Liver (tissue), 9 donors: ENCODE results near the gene MLKL. TPM values are rescaled to one million over a fixed set of nuclear protein-coding genes. Genes with fewer than 3 reads are reported as not detected.

Experiments
- DNase-seq: peaks from one replicate; pipeline ENCODE4 v3.0.0-alpha.2; 2017; ENCODE audit warnings: low spot score
- H3K27ac ChIP-seq, 2 donors: one replicate each; pipeline ENCODE4 v1.7.0; 2013; ENCODE audit warnings: inconsistent platforms in 2 of 2, low read length in 2 of 2, control low read depth in 1 of 2, low read depth in 1 of 2, mild to moderate bottlenecking in 1 of 2
- H3K27me3 ChIP-seq, 4 donors: one replicate each; pipeline versions ENCODE4 v1.6.1 to v1.7.0; 2013; ENCODE audit warnings: low read length in 3 of 4, inconsistent platforms in 1 of 4, mild to moderate bottlenecking in 1 of 4, moderate library complexity in 1 of 4; ENCODE audit not compliant: control insufficient read depth in 4 of 4, insufficient read depth in 4 of 4
- H3K36me3 ChIP-seq, 4 donors: one replicate each; pipeline versions ENCODE4 v1.6.1 to v1.7.0; 2013; ENCODE audit warnings: low read length in 3 of 4, mild to moderate bottlenecking in 3 of 4, low read depth in 1 of 4, moderate library complexity in 1 of 4; ENCODE audit not compliant: control insufficient read depth in 4 of 4, insufficient read depth in 3 of 4
- H3K4me1 ChIP-seq, 4 donors: one replicate each; pipeline versions ENCODE4 v1.6.1 to v1.7.0; 2013; ENCODE audit warnings: low read length in 3 of 4, mild to moderate bottlenecking in 3 of 4, moderate library complexity in 1 of 4; ENCODE audit not compliant: control insufficient read depth in 4 of 4, insufficient read depth in 4 of 4
- H3K4me3 ChIP-seq, 3 donors: one replicate each; pipeline versions ENCODE4 v1.6.1 to v1.7.0; 2013; ENCODE audit warnings: low read length in 3 of 3, control low read depth in 1 of 3, low read depth in 1 of 3, mild to moderate bottlenecking in 1 of 3
- H3K9ac ChIP-seq, 2 donors: one replicate each; pipeline ENCODE4 v1.7.0; 2013; ENCODE audit warnings: low read length in 2 of 2, mild to moderate bottlenecking in 2 of 2, moderate library complexity in 2 of 2, control low read depth in 1 of 2, low read depth in 1 of 2
- H3K9me3 ChIP-seq, 4 donors: one replicate each; pipeline versions ENCODE4 v1.6.1 to v1.7.0; 2013; ENCODE audit warnings: low read length in 3 of 4; ENCODE audit not compliant: control insufficient read depth in 4 of 4
- FOXA1 ChIP-seq: IDR thresholded peaks from 2 replicates; pipeline ENCODE4 v1.6.1; 2016; ENCODE audit warnings: antibody characterized with exemption
- FOXA2 ChIP-seq: IDR thresholded peaks from 2 replicates; pipeline ENCODE4 v1.6.1; 2016; ENCODE audit warnings: antibody characterized with exemption
- GABPA ChIP-seq, 2 donors: IDR thresholded peaks in 1 of 2; conservative IDR thresholded peaks in 1 of 2; 2 replicates each; pipeline ENCODE4 v1.6.1; 2016; ENCODE audit warnings: antibody characterized with exemption in 2 of 2, mild to moderate bottlenecking in 1 of 2, moderate library complexity in 1 of 2
- HNF4A ChIP-seq, 2 donors: conservative IDR thresholded peaks; 2 replicates each; pipeline ENCODE4 v1.6.1; 2016; ENCODE audit warnings: antibody characterized with exemption in 2 of 2, mild to moderate bottlenecking in 2 of 2
- HNF4G ChIP-seq: IDR thresholded peaks from 2 replicates; pipeline ENCODE4 v1.6.1; 2016; ENCODE audit warnings: antibody characterized with exemption
- JUND ChIP-seq, 2 donors: IDR thresholded peaks; 2 replicates each; pipeline ENCODE4 v1.6.1; 2016; ENCODE audit warnings: antibody characterized with exemption in 2 of 2
- NR2F2 ChIP-seq: IDR thresholded peaks from 2 replicates; pipeline ENCODE4 v1.6.1; 2016; ENCODE audit warnings: antibody characterized with exemption
- RAD21 ChIP-seq, 2 donors: IDR thresholded peaks; 2 replicates each; pipeline ENCODE4 v1.6.1; 2016; ENCODE audit warnings: antibody characterized with exemption in 2 of 2, mild to moderate bottlenecking in 2 of 2
- RXRA ChIP-seq, 2 donors: IDR thresholded peaks; 2 replicates each; pipeline ENCODE4 v1.6.1; 2017 to 2018; ENCODE audit warnings: antibody characterized with exemption in 2 of 2, mild to moderate bottlenecking in 1 of 2
- SP1 ChIP-seq: IDR thresholded peaks from 2 replicates; pipeline ENCODE4 v1.6.1; 2018; ENCODE audit warnings: antibody characterized with exemption, mild to moderate bottlenecking
- TAF1 ChIP-seq: conservative IDR thresholded peaks from 2 replicates; pipeline ENCODE4 v1.6.1; 2016; ENCODE audit warnings: antibody characterized with exemption, mild to moderate bottlenecking
- YY1 ChIP-seq: IDR thresholded peaks from 2 replicates; pipeline ENCODE4 v1.6.1; 2016; ENCODE audit warnings: antibody characterized with exemption, mild to moderate bottlenecking
- WGBS: extraction: QIAGEN DNeasy Blood & Tissue Kit; methylation state at CpG from one replicate; pipeline ENCODE4 v1.1.7; 2013; 5-methylcytosine and 5-hydroxymethylcytosine counted together
- polyA plus RNA-seq, 2 donors: library from polyadenylated mRNA; stranded (reverse) in 1 of 2; unstranded in 1 of 2; fragments of 200-250 nt in 1 of 2; fragments of >200 nt in 1 of 2; fragmentation: Nextera tagmentation in 1 of 2; extraction: Ambion mirVana in 1 of 2; gene quantifications; one replicate each; pipeline versions ENCODE4 v1.2.1 to v1.2.3, GENCODE V29; 2013 to 2015
- total RNA-seq, 2 donors: library from RNA; depleted of rRNA; stranded (reverse); fragments of >200 nt; gene quantifications; one replicate each; pipeline ENCODE4 v1.2.3, GENCODE V29; 2014
- TF ChIP-seq, protein P1 (sequence below): IDR thresholded peaks from 2 replicates; pipeline ENCODE4 v1.6.1; 2016; ENCODE audit warnings: antibody characterized with exemption
- TF ChIP-seq, protein P2 (sequence below): fragments of 150-350 bp; IDR thresholded peaks from 2 replicates; pipeline ENCODE4 v1.5.1; 2017; ENCODE audit warnings: improper control_type of control experiment, low read depth, low read length; ENCODE audit not compliant: missing input control
- TF ChIP-seq, protein P3 (sequence below): IDR thresholded peaks from 2 replicates; pipeline ENCODE4 v1.6.1; 2016; ENCODE audit warnings: antibody characterized with exemption
- TF ChIP-seq, protein P4 (sequence below): IDR thresholded peaks from 2 replicates; pipeline ENCODE4 v1.6.1; 2016; ENCODE audit warnings: antibody characterized with exemption
- TF ChIP-seq, protein P5 (sequence below): IDR thresholded peaks from 2 replicates; pipeline ENCODE4 v1.6.1; 2016; ENCODE audit warnings: antibody characterized with exemption, mild to moderate bottlenecking
- donor health status: healthy.
- donor health status: healthy.
- donor health status: healthy.
- donor health status: healthy.
- donor health status: healthy.

MLKL gene
- total and polyA plus RNA-seq, 4 donors: 2.5 to 7.6 (median 3.6) TPM

DNA sequence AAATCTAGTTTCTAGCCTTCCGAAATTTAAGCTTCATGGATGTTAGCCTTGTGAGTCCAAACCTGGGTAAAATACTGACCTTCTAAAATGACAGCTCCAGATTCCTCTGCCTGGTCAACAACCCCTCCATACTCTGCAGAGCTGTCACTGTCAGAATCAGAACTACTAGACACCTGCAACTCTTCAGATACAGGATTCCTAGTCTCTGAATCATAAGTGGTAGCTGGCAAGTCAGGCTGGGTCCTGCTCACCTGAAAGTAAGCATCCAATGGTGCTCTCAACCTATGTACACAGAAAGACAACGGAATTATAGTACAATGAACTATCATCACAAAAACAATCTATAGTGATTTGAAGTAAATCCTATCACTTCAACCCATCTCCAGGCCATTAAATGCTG is 48.8 kb downstream of the MLKL start:
- no peak for TF ChIP-seq TAF1
- TF ChIP-seq, protein P1, sequence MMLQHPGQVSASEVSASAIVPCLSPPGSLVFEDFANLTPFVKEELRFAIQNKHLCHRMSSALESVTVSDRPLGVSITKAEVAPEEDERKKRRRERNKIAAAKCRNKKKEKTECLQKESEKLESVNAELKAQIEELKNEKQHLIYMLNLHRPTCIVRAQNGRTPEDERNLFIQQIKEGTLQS: no peak
- no peak for TF ChIP-seq GABPA (IDR thresholded peaks at IDR 0.05 in 1 of 2, conservative IDR thresholded peaks at IDR 0.05 in 1 of 2)
- no peak for DNase-seq
- Histone ChIP-seq H3K9ac (no peak overlapping the region), H3K27ac (no peak overlapping the region), H3K36me3 (peaks cover 0 to 9% (median under 1%) of the 10 kb centered on the region in 4 donors), H3K4me1 (peaks cover 0 to 10% (median 3%) of the 10 kb centered on the region in 4 donors), H3K4me3 (no peak overlapping the region), H3K9me3 (no peaks in the 10 kb centered on the region), H3K27me3 (no peaks in the 10 kb centered on the region)
- WGBS: 88% methylated on average over 2 of the region's 2 CpGs

DNA sequence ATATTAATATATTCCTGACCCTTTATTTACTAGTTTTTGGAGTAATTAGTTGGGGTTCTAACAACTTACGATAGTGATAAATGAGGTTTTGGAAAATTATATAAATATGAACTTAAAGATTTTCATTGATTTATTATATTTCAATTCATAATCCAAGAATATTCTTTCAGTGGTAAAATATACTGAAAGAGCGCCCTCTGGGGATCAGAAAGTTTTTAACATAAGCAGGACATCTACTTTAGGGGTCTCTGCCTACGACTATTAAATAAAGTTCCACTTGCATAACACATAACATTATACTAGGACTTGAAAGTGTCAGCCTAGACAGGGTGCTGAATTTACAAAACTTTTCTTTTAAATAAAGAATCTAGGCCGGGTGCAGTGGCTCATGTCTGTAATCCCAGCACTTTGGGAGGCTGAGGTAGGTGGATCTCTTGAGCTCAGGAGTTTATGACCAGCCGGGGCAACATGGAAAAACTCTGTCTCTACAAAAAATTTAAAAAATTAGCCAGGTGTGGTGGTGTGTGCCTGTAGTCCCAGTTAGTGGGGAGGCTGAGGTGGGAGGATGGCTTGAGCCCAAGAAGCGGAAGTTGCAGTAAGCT is 49.6 kb downstream of the MLKL start:
- TF ChIP-seq, protein P2, sequence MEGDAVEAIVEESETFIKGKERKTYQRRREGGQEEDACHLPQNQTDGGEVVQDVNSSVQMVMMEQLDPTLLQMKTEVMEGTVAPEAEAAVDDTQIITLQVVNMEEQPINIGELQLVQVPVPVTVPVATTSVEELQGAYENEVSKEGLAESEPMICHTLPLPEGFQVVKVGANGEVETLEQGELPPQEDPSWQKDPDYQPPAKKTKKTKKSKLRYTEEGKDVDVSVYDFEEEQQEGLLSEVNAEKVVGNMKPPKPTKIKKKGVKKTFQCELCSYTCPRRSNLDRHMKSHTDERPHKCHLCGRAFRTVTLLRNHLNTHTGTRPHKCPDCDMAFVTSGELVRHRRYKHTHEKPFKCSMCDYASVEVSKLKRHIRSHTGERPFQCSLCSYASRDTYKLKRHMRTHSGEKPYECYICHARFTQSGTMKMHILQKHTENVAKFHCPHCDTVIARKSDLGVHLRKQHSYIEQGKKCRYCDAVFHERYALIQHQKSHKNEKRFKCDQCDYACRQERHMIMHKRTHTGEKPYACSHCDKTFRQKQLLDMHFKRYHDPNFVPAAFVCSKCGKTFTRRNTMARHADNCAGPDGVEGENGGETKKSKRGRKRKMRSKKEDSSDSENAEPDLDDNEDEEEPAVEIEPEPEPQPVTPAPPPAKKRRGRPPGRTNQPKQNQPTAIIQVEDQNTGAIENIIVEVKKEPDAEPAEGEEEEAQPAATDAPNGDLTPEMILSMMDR: peak; percentile 30
- peak; percentile 61 to 67 for TF ChIP-seq RAD21 (IDR thresholded peaks at IDR 0.05)
- TF ChIP-seq, protein P1: no peak
- no peak for TF ChIP-seq SP1
- TF ChIP-seq NR2F2: no peak
- TF ChIP-seq FOXA1: no peak
- no peak for TF ChIP-seq GABPA (IDR thresholded peaks at IDR 0.05 in 1 of 2, conservative IDR thresholded peaks at IDR 0.05 in 1 of 2)
- TF ChIP-seq RXRA (IDR thresholded peaks at IDR 0.05): no peak
- no peak for TF ChIP-seq FOXA2
- TF ChIP-seq, protein P3, sequence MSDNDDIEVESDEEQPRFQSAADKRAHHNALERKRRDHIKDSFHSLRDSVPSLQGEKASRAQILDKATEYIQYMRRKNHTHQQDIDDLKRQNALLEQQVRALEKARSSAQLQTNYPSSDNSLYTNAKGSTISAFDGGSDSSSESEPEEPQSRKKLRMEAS: no peak
- peaks cover 0 to 10% (median 3%) of the 10 kb centered on the region in 4 donors for H3K4me1 ChIP-seq
- no peak overlapping the region for H3K27ac ChIP-seq
- H3K27me3 ChIP-seq: no peaks in the 10 kb centered on the region
- no peak overlapping the region for H3K9ac ChIP-seq
- no peaks in the 10 kb centered on the region for H3K9me3 ChIP-seq
- H3K4me3 ChIP-seq: no peak overlapping the region
- peaks cover 0 to 9% (median 2%) of the 10 kb centered on the region in 4 donors for H3K36me3 ChIP-seq
- DNase-seq: no peak
- 79% methylated on average over 6 of the region's 6 CpGs for WGBS

DNA sequence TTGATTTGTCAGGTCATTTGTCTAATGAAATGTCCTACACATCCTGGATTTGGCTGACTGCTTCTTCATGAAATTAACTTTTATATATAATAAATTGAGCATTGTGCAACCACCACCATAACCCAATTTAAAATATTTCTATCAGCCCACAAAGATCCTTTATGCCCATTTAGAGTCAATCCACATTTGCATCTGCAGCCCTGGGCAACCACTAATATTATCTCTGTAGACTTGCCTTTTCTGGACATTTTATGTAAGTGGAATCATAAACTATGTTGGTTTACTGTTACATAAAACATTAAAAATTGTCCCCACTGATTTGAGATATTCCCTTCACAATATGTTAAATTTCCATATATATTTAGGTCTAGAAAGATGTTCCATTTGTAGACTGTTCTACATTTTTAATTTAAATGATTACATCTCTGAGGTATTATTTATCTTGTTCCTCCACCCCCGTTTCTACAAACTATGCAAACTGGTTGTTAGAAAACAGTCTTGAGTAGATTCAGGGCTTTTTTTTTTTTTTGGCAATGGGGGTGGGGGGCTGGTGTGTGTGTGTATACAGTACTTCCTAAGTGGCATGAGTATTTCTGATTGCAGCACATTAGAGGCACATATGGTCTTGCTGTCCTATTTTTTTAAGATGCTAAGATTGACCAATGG is 50.7 kb downstream of the MLKL start:
- peaks cover 0 to 10% (median 3%) of the 10 kb centered on the region in 4 donors for H3K4me1 ChIP-seq
- H3K27me3 ChIP-seq: no peaks in the 10 kb centered on the region
- DNase-seq: no peak
- H3K36me3 ChIP-seq: peaks cover 0 to 8% (median 2%) of the 10 kb centered on the region in 4 donors
- WGBS: 84% methylated on average over 1 of the region's 1 CpG
- no peak overlapping the region for H3K4me3 ChIP-seq
- H3K9ac ChIP-seq: no peak overlapping the region
- H3K9me3 ChIP-seq: no peaks in the 10 kb centered on the region
- no peak overlapping the region for H3K27ac ChIP-seq
- TF ChIP-seq, protein P4, sequence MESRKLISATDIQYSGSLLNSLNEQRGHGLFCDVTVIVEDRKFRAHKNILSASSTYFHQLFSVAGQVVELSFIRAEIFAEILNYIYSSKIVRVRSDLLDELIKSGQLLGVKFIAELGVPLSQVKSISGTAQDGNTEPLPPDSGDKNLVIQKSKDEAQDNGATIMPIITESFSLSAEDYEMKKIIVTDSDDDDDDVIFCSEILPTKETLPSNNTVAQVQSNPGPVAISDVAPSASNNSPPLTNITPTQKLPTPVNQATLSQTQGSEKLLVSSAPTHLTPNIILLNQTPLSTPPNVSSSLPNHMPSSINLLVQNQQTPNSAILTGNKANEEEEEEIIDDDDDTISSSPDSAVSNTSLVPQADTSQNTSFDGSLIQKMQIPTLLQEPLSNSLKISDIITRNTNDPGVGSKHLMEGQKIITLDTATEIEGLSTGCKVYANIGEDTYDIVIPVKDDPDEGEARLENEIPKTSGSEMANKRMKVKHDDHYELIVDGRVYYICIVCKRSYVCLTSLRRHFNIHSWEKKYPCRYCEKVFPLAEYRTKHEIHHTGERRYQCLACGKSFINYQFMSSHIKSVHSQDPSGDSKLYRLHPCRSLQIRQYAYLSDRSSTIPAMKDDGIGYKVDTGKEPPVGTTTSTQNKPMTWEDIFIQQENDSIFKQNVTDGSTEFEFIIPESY: no peak
- TF ChIP-seq TAF1 (no peak), HNF4A (conservative IDR thresholded peaks at IDR 0.05) (no peak), NR2F2 (no peak), FOXA1 (no peak), YY1 (no peak), GABPA (IDR thresholded peaks at IDR 0.05 in 1 of 2, conservative IDR thresholded peaks at IDR 0.05 in 1 of 2) (no peak), FOXA2 (no peak), RAD21 (IDR thresholded peaks at IDR 0.05) (no peak), HNF4G (no peak), RXRA (IDR thresholded peaks at IDR 0.05) (no peak), JUND (IDR thresholded peaks at IDR 0.05) (no peak)
- TF ChIP-seq, protein P1: no peak
- TF ChIP-seq, protein P5, sequence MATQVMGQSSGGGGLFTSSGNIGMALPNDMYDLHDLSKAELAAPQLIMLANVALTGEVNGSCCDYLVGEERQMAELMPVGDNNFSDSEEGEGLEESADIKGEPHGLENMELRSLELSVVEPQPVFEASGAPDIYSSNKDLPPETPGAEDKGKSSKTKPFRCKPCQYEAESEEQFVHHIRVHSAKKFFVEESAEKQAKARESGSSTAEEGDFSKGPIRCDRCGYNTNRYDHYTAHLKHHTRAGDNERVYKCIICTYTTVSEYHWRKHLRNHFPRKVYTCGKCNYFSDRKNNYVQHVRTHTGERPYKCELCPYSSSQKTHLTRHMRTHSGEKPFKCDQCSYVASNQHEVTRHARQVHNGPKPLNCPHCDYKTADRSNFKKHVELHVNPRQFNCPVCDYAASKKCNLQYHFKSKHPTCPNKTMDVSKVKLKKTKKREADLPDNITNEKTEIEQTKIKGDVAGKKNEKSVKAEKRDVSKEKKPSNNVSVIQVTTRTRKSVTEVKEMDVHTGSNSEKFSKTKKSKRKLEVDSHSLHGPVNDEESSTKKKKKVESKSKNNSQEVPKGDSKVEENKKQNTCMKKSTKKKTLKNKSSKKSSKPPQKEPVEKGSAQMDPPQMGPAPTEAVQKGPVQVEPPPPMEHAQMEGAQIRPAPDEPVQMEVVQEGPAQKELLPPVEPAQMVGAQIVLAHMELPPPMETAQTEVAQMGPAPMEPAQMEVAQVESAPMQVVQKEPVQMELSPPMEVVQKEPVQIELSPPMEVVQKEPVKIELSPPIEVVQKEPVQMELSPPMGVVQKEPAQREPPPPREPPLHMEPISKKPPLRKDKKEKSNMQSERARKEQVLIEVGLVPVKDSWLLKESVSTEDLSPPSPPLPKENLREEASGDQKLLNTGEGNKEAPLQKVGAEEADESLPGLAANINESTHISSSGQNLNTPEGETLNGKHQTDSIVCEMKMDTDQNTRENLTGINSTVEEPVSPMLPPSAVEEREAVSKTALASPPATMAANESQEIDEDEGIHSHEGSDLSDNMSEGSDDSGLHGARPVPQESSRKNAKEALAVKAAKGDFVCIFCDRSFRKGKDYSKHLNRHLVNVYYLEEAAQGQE: no peak
- TF ChIP-seq, protein P3: no peak
